Activated naive CD8-positive, alpha-beta T cell (primary cell): ENCODE data around the gene ZNF398.

Source experiments
- H3K27ac Mint-ChIP-seq: one replicate; pipeline ENCODE4 v1.8.0; 2021; ENCODE audit warnings: mixed read lengths
- H3K27me3 Mint-ChIP-seq: one replicate; pipeline ENCODE4 v1.8.0; 2021; ENCODE audit warnings: mixed read lengths
- H3K36me3 Mint-ChIP-seq: one replicate; pipeline ENCODE4 v1.8.0; 2021; ENCODE audit warnings: mixed read lengths
- H3K4me1 Mint-ChIP-seq: one replicate; pipeline ENCODE4 v1.8.0; 2021; ENCODE audit warnings: low read depth, mixed read lengths
- H3K4me3 Mint-ChIP-seq: one replicate; pipeline ENCODE4 v1.8.0; 2021; ENCODE audit warnings: mild to moderate bottlenecking, mixed read lengths
- H3K9me3 Mint-ChIP-seq: one replicate; pipeline ENCODE4 v1.8.0; 2021; ENCODE audit warnings: low read depth, mixed read lengths

Gene ZNF398

DNA sequence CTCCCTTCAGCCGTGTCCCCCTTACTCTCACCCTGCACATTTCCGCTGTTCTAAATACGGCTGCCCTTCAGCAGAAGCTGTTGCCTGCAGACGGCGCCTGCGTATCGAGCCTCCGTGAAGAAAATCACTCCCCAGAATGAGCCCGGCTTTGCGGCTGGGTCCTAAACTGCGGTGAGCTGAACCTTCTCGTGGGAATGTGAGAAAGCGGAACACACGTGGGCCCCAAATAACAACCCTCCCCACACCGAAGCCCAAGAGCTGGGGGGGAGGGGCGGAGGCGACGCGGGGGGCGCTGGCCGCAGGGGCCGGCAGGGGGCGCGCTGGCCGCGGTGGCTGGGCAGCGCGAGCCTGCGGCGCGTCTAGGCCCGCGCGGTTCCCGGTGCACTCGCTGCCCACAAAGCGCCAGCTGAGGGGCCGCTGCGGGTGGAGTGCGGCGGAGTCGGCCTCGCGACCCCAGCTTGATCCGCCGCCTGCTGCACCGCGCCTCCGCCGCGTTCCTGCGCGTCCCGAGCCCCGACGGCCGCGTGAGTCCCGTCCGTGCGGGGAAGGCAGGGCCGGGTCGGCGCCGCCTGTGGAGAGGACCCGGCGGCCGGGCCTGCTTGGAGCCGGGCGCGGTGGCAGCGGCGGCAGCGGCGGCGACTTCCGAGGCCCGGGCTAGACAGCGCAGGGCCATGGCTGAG, at the start of gene ZNF398:
Gene ZNF398, plus strand, starts transcription at position 382 of the 680 bp plus-strand sequence. Its CDS starts 290 bp downstream, at position 672.
- Mint-ChIP-seq H3K9me3 (no peaks in the 10 kb centered on the region), H3K4me3 (peak within 1 kb of the TSS; percentile 91), H3K36me3 (no peaks in the 10 kb centered on the region), H3K4me1 (peaks cover 34% of the 10 kb centered on the region), H3K27ac (peak within 1 kb of the TSS; percentile 92), H3K27me3 (no peaks in the 10 kb centered on the region)

- Mint-ChIP-seq H3K27me3 (no peaks in the 10 kb centered on the region), H3K9me3 (no peaks in the 10 kb centered on the region), H3K36me3 (peaks cover 3% of the 10 kb centered on the region), H3K4me1 (no peaks in the 10 kb centered on the region), H3K4me3 (no peak overlapping the region), H3K27ac (no peak overlapping the region)
Measured at GRCh38 chr7:149099058-149099457, 48.2 kb upstream of the ZNF398 start.

DNA sequence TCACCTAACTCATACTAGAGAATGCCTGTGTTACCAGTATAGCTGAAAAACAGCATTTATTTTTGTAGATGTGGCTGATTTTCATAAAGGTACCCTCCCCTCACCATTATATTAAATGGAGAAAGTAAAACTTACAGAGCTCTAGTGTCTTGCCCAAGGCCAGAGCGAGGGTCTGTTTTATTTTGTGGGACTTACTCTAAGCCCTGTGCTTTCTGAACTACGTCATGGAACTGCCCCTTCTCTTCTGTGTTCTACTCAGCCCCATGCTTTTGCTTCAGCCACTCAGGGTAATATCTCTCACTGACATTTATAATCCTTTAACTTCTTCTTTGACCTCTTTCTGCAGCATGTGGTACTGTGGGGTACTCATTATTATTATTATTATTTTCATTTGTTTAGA, 46.4 kb upstream of the ZNF398 start:
- Mint-ChIP-seq H3K4me3 (no peak overlapping the region), H3K4me1 (no peaks in the 10 kb centered on the region), H3K36me3 (peaks cover 3% of the 10 kb centered on the region), H3K9me3 (no peaks in the 10 kb centered on the region), H3K27me3 (no peaks in the 10 kb centered on the region), H3K27ac (no peak overlapping the region)

GRCh38 chr7:149102666-149103065, 44.6 kb upstream of the ZNF398 start:
- no peaks in the 10 kb centered on the region for H3K4me1 Mint-ChIP-seq
- no peak overlapping the region for H3K4me3 Mint-ChIP-seq
- no peaks in the 10 kb centered on the region for H3K9me3 Mint-ChIP-seq
- H3K27me3 Mint-ChIP-seq = no peaks in the 10 kb centered on the region
- H3K27ac Mint-ChIP-seq = no peak overlapping the region
- H3K36me3 Mint-ChIP-seq = peaks cover 3% of the 10 kb centered on the region

DNA sequence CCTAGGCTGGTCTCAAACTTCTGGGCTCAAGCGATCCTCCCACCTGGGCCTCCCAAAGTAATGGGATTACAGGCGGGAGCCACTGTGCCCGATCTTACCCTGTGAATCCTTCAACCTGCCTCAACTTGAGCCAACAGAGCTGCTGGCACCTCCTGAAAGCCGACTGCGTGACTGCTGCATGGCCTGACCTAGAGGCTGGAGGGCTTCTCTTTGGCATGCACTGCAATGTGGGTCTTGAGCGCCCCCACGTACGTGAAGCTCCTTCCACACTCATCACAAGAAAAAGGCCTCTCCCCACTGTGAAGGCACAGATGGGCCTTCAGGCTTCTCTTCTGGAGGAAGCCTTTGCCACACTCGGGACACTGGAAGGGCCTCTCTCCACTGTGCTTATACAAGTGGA, 43.8 kb upstream of the ZNF398 start:
- H3K4me1 Mint-ChIP-seq = no peaks in the 10 kb centered on the region
- H3K27ac Mint-ChIP-seq = no peak overlapping the region
- peaks cover 3% of the 10 kb centered on the region for H3K36me3 Mint-ChIP-seq
- H3K9me3 Mint-ChIP-seq = no peaks in the 10 kb centered on the region
- no peaks in the 10 kb centered on the region for H3K27me3 Mint-ChIP-seq
- H3K4me3 Mint-ChIP-seq = no peak overlapping the region

DNA sequence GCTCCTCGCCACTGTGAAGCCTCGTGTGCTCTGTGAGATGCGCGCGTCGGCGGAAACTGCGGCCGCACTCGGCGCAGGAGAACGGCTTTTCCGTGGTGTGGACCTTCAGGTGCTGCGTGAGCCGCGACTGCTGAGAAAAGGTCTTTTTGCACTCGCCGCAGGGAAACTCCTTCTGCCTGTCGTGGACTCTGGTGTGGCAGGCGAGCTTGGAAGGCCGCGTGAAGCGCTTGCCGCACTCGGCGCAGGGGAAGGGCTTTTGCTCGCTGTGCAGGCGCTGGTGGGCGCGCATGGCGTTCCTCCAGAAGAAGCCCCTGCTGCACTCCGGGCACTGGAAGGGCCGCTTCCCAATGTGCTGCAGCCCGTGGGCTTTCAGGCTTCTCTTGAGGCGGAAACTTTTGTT, 43.0 kb upstream of the ZNF398 start:
- no peaks in the 10 kb centered on the region for H3K4me1 Mint-ChIP-seq
- H3K27ac Mint-ChIP-seq = no peak overlapping the region
- peaks cover 3% of the 10 kb centered on the region for H3K36me3 Mint-ChIP-seq
- H3K4me3 Mint-ChIP-seq = no peak overlapping the region
- H3K9me3 Mint-ChIP-seq = no peaks in the 10 kb centered on the region
- no peaks in the 10 kb centered on the region for H3K27me3 Mint-ChIP-seq

DNA sequence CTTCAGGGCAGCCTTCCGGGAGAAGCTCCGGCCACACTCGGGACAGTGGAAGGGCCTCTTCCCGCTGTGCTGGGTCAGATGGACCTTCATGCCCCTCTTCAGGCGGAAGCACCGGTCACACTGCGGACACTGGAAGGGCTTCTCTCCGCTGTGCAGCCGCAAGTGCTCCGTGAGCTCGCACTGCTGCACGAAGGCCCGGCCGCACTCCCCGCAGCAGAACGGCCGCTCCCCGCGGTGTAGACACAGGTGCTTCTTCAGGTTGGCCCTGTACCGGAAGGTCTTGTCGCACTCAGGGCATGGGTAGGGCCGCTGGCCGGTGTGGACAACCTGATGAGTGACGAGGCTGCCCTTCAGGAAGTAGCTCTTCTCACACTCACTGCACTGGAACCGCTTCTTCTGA, 42.5 kb upstream of the ZNF398 start:
- no peaks in the 10 kb centered on the region for H3K9me3 Mint-ChIP-seq
- H3K4me1 Mint-ChIP-seq = no peaks in the 10 kb centered on the region
- no peak overlapping the region for H3K27ac Mint-ChIP-seq
- H3K4me3 Mint-ChIP-seq = no peak overlapping the region
- H3K27me3 Mint-ChIP-seq = no peaks in the 10 kb centered on the region
- H3K36me3 Mint-ChIP-seq = peaks cover 3% of the 10 kb centered on the region

DNA sequence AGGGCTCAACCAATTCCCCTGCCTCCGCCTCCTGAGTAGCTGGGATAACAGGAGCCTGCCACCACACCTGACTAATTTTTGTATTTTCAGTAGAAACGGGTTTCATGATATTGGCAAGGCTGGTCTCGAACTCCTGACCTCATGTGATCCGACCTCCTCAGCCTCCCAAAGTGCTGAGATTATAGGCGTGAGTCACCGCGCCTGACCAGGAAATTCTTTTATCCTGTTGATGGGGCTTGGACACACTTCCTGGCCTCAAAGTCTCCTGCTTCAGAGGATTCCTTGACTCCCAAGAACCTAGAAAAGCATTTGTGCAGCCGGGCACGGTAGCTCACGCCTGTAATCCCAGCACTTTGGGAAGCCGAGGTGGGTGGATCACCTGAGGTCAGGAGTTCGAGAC, 37.3 kb upstream of the ZNF398 start:
- H3K9me3 Mint-ChIP-seq = no peaks in the 10 kb centered on the region

DNA sequence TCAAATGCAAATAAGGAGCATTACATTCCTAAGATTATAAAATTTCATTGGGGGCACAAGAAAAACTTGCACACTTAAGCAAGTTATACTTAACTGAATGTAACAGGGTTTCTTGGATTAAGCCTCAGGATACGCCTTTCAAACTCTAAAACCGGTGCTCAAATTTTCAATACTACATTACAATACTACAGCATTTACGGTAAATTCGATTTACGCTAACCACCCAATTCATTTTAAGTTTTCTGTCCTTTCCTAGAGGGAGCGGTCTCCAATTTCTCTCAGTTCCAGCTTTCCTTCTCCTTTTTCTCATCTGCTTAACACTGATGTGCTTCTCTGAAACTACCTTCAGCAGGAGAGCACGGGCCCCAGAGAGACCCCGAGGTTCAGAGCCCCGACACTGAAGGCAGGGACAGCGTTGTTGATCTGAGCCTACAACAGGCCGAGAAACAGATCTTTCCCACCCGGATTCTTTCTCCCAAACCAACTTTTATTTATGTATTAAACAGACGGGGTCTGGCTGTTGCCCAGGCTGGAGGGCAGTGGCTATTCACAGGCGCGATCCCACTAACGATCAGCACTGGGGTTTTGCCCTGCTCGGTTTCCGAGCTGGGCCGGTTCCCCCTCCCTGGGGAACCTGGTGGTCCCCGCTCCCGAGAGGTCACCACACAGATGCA, 21.9 kb upstream of the ZNF398 start:
- H3K27ac Mint-ChIP-seq = peak overlapping the region; percentile 99
- no peaks in the 10 kb centered on the region for H3K27me3 Mint-ChIP-seq
- peak overlapping the region; percentile 98 for H3K4me3 Mint-ChIP-seq
- no peaks in the 10 kb centered on the region for H3K9me3 Mint-ChIP-seq
- peaks cover 20% of the 10 kb centered on the region for H3K4me1 Mint-ChIP-seq
- peaks cover 2% of the 10 kb centered on the region for H3K36me3 Mint-ChIP-seq

More for the DNA sequence above, 37.3 kb upstream of the ZNF398 start:
- no peak overlapping the region for H3K27ac Mint-ChIP-seq
- H3K27me3 Mint-ChIP-seq = no peaks in the 10 kb centered on the region
- H3K4me3 Mint-ChIP-seq = no peak overlapping the region
- H3K36me3 Mint-ChIP-seq = no peaks in the 10 kb centered on the region
- H3K4me1 Mint-ChIP-seq = no peaks in the 10 kb centered on the region

GRCh38 chr7:149125863-149126661, 21.2 kb upstream of the ZNF398 start, which contains the start of gene ZNF425:
Gene ZNF425 (minus strand): TSS chr7:149126324. CDS start chr7:149126213, 111 bp downstream.
- H3K36me3 Mint-ChIP-seq = peaks cover 8% of the 10 kb centered on the region
- H3K4me3 Mint-ChIP-seq = peak within 1 kb of the TSS; percentile 98
- no peaks in the 10 kb centered on the region for H3K27me3 Mint-ChIP-seq

GRCh38 chr7:149126662-149127266, 20.5 kb upstream of the ZNF398 start:
- H3K36me3 Mint-ChIP-seq = peaks cover 10% of the 10 kb centered on the region
- no peaks in the 10 kb centered on the region for H3K27me3 Mint-ChIP-seq
- peaks cover 20% of the 10 kb centered on the region for H3K4me1 Mint-ChIP-seq
- H3K4me3 Mint-ChIP-seq = peak overlapping the region; percentile 98
- peak overlapping the region; percentile 99 for H3K27ac Mint-ChIP-seq
- H3K9me3 Mint-ChIP-seq = no peaks in the 10 kb centered on the region

More at GRCh38 chr7:149125863-149126661, 21.2 kb upstream of the ZNF398 start, which contains the start of gene ZNF425:
- Mint-ChIP-seq H3K27ac (peak within 1 kb of the TSS; percentile 99), H3K9me3 (no peaks in the 10 kb centered on the region), H3K4me1 (peaks cover 20% of the 10 kb centered on the region)

- Mint-ChIP-seq H3K27me3 (no peaks in the 10 kb centered on the region), H3K27ac (no peak overlapping the region), H3K9me3 (no peaks in the 10 kb centered on the region), H3K4me3 (no peak overlapping the region), H3K4me1 (peaks cover 8% of the 10 kb centered on the region), H3K36me3 (peaks cover 10% of the 10 kb centered on the region)
Measured at GRCh38 chr7:149130572-149131198, 16.6 kb upstream of the ZNF398 start.

DNA sequence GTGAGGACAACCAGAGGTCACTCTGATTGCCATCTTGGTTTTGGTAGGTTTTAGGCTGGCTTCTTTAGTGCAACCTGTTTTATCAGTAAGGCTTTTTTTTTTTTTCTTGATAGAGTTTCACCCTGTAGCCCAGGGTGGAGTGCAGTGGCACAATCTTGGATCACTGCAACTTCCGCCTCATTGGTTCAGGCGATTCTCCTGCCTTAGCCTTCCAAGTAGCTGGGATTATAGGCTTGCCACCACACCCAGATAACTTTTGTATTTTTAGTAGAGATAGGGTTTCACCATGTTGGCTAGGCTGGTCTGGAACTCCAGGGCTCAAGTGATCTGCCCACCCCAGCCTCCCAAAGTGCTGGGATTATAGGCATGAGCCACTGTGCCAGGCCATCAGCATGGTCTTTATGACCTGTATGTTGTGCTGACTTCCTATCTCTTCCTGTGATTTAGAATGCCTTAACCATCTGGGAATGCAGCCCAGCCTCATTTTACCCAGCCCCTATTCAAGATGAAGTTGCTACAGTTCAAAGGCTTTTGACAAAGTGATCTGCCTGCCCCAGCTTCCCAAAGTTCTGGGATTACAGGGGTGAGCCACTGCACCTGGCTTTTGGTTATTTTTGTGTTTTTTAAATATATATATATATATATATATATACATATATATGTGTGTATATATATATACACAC, 14.1 kb upstream of the ZNF398 start:
- no peaks in the 10 kb centered on the region for H3K9me3 Mint-ChIP-seq
- peaks cover under 1% of the 10 kb centered on the region for H3K4me1 Mint-ChIP-seq
- H3K4me3 Mint-ChIP-seq = no peak overlapping the region
- no peaks in the 10 kb centered on the region for H3K27me3 Mint-ChIP-seq
- no peak overlapping the region for H3K27ac Mint-ChIP-seq
- peaks cover 10% of the 10 kb centered on the region for H3K36me3 Mint-ChIP-seq

GRCh38 chr7:149136118-149136517, 11.1 kb upstream of the ZNF398 start:
- Mint-ChIP-seq H3K9me3 (no peaks in the 10 kb centered on the region), H3K27me3 (no peaks in the 10 kb centered on the region), H3K36me3 (peaks cover 1% of the 10 kb centered on the region)

More at GRCh38 chr7:149136118-149136517, 11.1 kb upstream of the ZNF398 start:
- Mint-ChIP-seq H3K27ac (no peak overlapping the region), H3K4me3 (no peak overlapping the region), H3K4me1 (no peaks in the 10 kb centered on the region)
